HG02623 (cell line): ENCODE data around the gene SPINDOC.
A peak's percentile ranks its signal among the peaks of the same experiment; 100 is the strongest.
"Not testable (repeated sequence)": the region's sequence is repeated elsewhere in the genome, so short reads cannot be mapped to it uniquely, and the experiment has no call there.

Experiments
- ATAC-seq: cut with Tn5 transposase; IDR thresholded peaks from one replicate; pipeline ENCODE4 v1.9.1; 2021; ENCODE audit warnings: moderate library complexity; ENCODE audit not compliant: unreplicated experiment

The SPINDOC gene

GRCh38 chr11:63851364-63851763 is 38.1 kb downstream of the SPINDOC start:
- no peak for ATAC-seq

- ATAC-seq: no peak
Measured at GRCh38 chr11:63853476-63853875, 40.2 kb downstream of the SPINDOC start.

DNA sequence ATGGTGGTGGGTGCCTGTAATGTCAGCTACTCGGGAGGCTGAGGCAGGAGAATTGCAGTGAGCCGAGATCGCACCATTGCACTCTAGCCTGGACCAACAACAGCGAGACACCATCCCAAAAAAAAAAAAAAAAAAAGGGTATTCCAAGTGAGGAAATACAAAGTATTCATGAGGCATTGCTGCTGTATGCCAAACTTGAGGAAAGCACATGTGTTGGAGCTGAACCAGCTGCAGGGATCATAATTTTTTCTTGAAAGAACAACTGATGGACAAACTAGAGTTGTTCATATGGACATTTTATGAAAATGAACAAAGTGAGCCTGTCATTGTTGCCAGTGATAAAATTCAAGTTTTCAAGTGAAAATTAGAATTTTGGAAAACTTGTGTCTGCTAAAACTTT is 41.4 kb downstream of the SPINDOC start:
- ATAC-seq: no peak

DNA sequence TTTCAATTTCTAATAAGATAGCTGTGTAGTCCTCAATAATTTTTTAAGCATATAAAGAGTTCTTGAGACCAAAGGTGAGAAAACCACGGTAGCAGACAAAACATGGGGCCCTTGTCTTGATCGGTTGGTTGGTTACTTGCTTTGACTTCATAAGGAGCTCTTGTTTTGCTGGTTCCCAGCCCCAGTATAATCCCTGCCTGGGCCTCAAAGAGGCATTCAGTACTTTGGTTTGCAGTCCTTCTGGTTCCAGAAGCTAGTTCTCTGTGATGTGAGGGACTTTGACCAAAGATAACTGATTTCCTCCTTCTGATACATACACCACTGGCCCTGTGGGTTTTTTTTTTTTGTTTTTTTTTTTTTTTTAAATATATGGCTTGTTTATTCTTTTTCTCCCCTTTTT is 42.7 kb downstream of the SPINDOC start:
- ATAC-seq: no peak

GRCh38 chr11:63858628-63859550 is 45.6 kb downstream of the SPINDOC start:
- ATAC-seq: no peak

- ATAC-seq: no peak
Measured at GRCh38 chr11:63862923-63863322, 49.7 kb downstream of the SPINDOC start.

GRCh38 chr11:63863620-63864019 is 50.4 kb downstream of the SPINDOC start:
- not testable (repeated sequence) for ATAC-seq

GRCh38 chr11:63866211-63866610 is 53.0 kb downstream of the SPINDOC start:
- peak; percentile 52 for ATAC-seq

DNA sequence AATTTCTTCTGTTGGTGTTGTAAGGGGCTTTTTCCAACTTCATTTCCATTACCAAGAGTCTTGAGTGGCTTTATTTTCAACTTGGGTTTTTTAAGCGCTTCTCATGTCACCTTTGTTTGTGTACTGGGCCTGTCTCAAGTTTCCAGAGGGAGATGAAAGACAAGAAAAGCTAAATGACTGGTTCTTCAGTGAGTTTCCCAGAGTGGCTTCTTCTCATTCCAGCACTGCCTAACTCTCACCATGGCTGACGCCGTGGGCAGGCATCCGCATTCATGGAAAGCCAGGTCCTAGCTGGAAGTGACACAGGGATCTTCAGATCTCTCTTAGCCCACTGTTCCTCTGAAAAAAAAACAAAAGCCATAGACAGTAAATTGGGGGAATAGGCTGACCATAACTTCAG is 54.3 kb downstream of the SPINDOC start:
- ATAC-seq: no peak

- ATAC-seq: no peak
Measured at GRCh38 chr11:63868399-63869064, 55.3 kb downstream of the SPINDOC start.

DNA sequence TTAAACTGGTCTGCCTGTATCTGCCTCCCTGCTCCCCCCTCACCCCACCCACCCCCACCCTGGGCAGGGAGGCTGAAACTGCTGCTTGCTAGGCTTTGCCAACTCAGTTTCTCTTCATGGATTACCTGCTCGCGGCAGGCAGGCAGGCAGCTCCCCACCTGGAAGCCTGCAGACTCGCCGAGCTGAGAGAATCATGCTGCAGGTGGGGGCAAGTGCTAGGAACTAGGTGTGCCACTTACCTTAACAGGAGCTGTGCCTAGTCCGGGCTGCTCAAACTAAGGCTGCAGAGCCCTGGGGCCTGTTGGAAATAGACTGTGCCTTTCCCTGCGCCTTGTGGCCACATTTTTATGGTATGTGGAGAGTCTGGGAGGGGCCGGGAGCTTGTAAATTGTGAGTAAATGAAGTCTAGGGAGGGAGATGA is 55.9 kb downstream of the SPINDOC start:
- no peak for ATAC-seq

DNA sequence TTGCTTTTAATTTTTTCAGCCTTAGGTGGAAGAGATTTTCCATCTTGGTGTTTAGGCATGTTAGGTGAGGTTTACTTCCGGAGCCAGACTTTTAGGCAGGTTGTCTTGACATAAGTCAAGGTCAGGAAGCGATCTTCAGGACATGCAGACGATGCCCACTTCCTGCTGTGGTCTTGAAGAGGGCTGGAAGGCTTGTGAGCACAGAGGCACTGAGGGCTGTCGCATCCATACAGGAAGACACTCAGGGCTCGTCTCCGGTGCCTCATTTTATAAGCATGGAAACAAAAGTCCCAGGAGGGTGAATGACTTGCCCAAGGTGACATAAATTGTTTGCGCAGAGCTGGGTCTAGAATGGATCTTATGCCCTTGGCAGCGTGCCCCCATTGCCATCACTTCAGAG is 56.4 kb downstream of the SPINDOC start:
- ATAC-seq: no peak

DNA sequence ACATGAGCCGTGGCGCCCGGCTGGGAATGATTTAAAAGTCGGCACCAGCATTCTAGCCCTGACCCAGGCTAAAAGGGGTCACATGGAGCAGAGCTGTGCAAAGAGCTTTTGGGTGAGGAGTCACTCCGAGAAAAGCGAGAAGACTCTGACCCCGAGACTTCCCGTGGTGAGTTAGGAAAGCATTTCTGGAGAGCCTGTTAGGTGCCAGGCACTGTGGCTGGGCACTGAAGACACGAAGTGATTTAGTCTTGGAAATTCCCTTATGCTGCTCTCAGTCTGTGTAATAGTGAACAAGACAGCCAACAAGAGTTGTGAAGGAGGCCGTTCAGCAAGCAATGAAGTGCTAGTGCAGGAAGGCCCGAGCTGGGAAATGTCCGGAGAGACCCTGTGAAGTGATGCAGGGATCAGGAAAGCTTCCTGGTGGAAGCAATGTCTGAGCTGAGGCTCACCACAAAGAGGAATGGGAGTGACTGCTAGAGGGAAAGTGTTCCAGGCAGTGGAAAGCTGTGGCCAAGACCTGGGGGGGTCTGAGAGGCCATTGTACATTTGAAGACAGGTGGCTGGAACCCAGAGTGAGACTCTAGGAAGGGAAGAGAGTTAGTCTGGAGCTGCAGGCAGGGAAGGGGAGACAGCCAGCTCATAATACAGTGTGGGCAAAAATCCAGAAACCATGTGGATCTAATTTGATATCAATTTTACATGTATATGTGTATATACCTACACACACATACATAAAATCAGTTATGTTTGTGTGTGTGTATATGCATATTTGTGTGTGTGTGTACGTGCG is 57.3 kb downstream of the SPINDOC start:
- ATAC-seq: no peak

DNA sequence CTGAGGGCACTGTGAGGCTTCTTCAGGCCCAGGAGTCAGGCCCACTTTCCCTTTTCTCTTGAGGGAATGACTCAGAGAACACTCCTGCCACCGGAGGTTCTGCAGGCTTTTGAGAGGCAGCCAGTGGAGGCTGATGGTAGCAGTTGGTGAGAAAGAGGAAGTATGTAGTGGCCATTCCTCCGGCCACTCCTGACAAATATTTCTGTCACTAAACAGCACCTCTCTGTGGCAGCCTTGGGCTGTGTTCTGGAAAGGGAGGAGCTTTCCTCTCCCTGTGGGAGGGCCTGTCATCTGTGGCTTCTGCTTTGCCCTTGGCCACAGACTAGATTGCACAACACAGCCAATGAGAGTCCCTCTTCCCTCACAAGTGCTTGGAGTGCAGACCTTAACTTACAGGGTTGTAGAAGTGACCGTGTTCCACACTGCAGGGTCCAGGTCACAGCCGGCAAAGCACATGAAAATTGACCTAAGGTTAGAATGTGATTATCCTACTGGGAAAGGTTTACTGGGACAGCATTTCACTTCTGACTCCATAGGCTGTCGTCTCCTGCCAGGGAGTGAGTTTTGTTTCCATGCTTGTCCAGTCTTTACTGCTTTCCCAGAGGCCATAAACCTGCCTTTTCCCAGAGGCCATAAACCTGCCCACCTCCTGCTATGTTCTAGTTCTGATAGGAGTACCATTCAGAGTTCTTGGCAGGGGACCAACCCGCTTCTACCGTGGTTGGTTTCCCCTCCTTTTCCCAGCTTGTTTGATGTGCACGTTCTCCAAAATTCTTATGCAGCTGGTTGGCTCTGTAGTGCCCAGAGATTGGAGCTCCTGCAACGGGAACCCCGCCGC is 58.9 kb downstream of the SPINDOC start:
- peak; percentile 87 for ATAC-seq

DNA sequence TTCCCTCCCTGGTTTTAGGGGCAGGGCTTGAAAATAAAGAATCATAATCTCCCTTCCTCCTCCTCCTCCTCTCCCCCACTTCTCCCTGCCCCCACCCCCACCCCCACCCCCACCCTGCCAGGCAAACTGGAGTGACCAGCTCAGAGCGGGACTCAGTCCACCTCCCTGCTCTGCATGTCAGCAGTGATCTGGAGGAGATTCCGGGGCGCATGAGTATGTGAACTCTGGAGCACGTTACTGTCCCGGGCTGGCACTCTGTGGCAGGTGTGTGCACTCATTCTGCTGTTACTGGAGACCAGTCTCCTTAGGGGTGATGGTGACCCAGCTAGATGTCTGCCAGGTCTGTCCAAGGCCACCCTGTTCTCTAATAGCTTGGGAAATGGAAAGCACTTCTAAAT is 59.5 kb downstream of the SPINDOC start:
- no peak for ATAC-seq

DNA sequence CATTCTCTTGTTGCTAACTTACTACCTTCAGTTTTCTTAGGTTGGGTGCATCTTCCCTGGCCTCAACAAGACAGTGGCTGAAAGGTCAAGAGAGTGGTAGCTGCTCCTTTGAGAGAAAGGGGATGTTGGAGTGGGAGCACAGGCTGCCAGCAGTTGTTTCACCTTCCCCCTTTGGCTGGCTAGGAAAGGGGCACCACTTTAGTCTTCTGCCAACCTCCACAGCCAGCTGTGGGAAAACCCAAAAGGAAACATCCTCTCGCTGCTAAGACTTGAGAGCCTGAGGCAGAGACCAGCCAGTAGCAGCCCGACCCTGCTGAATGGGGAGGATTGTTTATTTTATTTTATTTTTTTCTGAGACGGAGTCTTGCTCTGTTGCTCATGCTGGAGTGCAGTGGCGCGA is 60.1 kb downstream of the SPINDOC start:
- ATAC-seq: no peak

DNA sequence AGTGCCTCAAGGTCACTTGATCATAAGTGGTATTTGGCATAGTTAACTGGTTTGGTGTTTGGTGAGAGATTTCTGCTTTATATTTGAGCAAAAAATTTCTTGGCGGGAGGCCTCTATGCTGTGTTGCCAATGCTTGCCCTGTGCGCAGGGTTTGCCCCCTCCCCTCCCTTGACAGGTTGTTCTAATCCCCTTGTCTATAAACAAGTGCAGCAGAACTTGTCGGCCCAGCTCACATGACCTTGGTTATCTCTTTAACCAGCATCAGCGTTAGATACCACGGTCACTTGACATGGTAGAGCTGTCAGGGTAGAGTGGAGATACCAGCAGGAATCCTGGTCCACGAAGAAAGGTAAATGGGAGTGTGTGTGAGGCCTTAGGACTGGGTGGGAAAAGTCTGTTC is 61.3 kb downstream of the SPINDOC start:
- ATAC-seq: no peak

DNA sequence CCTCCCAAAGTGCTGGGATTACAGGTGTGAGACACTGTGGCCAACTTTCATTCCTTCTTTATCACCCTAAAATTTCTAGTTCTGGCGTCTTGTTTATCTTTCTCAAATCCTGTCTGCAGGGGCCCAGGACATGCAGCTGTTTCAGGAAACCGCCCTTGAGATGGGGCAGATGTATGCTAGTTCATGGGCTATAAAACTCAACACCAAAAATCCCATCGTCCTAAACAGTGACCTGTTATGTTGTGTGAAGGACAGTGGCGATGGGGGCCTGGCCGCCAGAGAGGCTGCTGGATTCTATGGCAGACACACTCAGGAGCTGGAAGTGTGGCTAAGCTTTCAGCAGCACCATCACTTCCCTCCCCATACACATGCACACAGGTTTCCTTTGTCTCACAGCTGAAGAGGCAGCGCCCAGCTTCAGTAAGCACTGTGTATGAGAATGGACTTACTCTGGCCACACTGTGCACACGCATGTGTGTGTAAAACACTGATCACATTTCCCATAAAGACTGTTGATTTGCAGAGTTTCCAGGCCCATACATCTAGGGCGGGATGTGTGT is 62.3 kb downstream of the SPINDOC start:
- ATAC-seq: no peak

- no peak for ATAC-seq
Measured at GRCh38 chr11:63876616-63877015, 63.4 kb downstream of the SPINDOC start.
